Mesenteric fat pad (tissue), 1 donor: ENCODE data around the gene GPX2. TPM values are rescaled to one million over a fixed set of nuclear protein-coding genes. Genes with fewer than 3 reads are reported as not detected.

ENCODE experiments used
- DNase-seq: peaks from one replicate; pipeline ENCODE4 v3.0.0-alpha.2; 2020; ENCODE audit warnings: low spot score
- long read RNA-seq: library from polyadenylated mRNA; unstranded; transcript quantifications from one replicate; pipeline ENCODE4 v2.0.0, GENCODE V29; 2020
- total RNA-seq: library from RNA; stranded (reverse); fragmentation: NEBNext Ultra II Directional; extraction: Animal tissue kit (Norgen Biotek cat#: 25700); gene quantifications from one replicate; pipeline ENCODE4 v1.2.1, GENCODE V29; 2021
- donor health status: DM: yes; HTN: yes; CAD: no.

GPX2 gene
- total RNA-seq, result not detected
- long read RNA-seq, result 0 reads

GRCh38 chr14:64942531-64943111, at the start of gene GPX2:
Gene GPX2, minus strand, starts transcription at chr14:64942745. Its CDS starts 19 bp downstream, at chr14:64942726.
- no peak for DNase-seq

- DNase-seq, result no peak
Measured at GRCh38 chr14:64990939-64991338, 48.4 kb upstream of the GPX2 start.

- no peak for DNase-seq
Measured at GRCh38 chr14:64990296-64990695, 47.8 kb upstream of the GPX2 start.

- no peak for DNase-seq
Measured at GRCh38 chr14:64987438-64987767, 44.9 kb upstream of the GPX2 start.

GRCh38 chr14:64986648-64987437, 44.3 kb upstream of the GPX2 start, which contains the start of gene FNTB:
Gene FNTB, plus strand, starts transcription at chr14:64986895. Its CDS starts 59 bp downstream, at chr14:64986954.
- DNase-seq, result peak; percentile 98

- no peak for DNase-seq
Measured at GRCh38 chr14:64983439-64984310, 41.1 kb upstream of the GPX2 start.

- DNase-seq, result no peak
Measured at GRCh38 chr14:64979336-64980074, 37.0 kb upstream of the GPX2 start.

- DNase-seq, result no peak
Measured at GRCh38 chr14:64974563-64974962, 32.0 kb upstream of the GPX2 start.

- DNase-seq, result peak; percentile 47
Measured at GRCh38 chr14:64973826-64974225, 31.3 kb upstream of the GPX2 start.

GRCh38 chr14:64973026-64973442, 30.5 kb upstream of the GPX2 start:
- peak; percentile 60 for DNase-seq

- peak; percentile 89 for DNase-seq
Measured at GRCh38 chr14:64971943-64972791, 29.6 kb upstream of the GPX2 start, which contains the start of gene RAB15. Gene RAB15, minus strand, starts transcription at chr14:64972336. Its CDS starts 260 bp downstream, at chr14:64972076.

GRCh38 chr14:64971491-64971942, 29.0 kb upstream of the GPX2 start:
- no peak for DNase-seq

- DNase-seq, result no peak
Measured at GRCh38 chr14:64970776-64971477, 28.4 kb upstream of the GPX2 start.

GRCh38 chr14:64970041-64970440, 27.5 kb upstream of the GPX2 start:
- no peak for DNase-seq

GRCh38 chr14:64968651-64969050, 26.1 kb upstream of the GPX2 start:
- DNase-seq, result no peak

GRCh38 chr14:64968167-64968566, 25.6 kb upstream of the GPX2 start:
- DNase-seq, result no peak

- DNase-seq, result no peak
Measured at GRCh38 chr14:64966976-64967375, 24.4 kb upstream of the GPX2 start.

- no peak for DNase-seq
Measured at GRCh38 chr14:64965356-64966000, 22.9 kb upstream of the GPX2 start.

GRCh38 chr14:64963611-64964010, 21.1 kb upstream of the GPX2 start:
- no peak for DNase-seq
